ENCODE measurements around the gene LIPH.
A peak's percentile ranks its signal among the peaks of the same experiment; 100 is the strongest.

Gene LIPH

GRCh38 chr3:185537369-185537970, 14.9 kb downstream of the LIPH start:
- H3K27me3 ChIP-seq (replicated peaks; ENCODE audit: control insufficient read depth, insufficient read depth, low read length), result no peaks in the 10 kb centered on the region
- TF ChIP-seq, protein P1, sequence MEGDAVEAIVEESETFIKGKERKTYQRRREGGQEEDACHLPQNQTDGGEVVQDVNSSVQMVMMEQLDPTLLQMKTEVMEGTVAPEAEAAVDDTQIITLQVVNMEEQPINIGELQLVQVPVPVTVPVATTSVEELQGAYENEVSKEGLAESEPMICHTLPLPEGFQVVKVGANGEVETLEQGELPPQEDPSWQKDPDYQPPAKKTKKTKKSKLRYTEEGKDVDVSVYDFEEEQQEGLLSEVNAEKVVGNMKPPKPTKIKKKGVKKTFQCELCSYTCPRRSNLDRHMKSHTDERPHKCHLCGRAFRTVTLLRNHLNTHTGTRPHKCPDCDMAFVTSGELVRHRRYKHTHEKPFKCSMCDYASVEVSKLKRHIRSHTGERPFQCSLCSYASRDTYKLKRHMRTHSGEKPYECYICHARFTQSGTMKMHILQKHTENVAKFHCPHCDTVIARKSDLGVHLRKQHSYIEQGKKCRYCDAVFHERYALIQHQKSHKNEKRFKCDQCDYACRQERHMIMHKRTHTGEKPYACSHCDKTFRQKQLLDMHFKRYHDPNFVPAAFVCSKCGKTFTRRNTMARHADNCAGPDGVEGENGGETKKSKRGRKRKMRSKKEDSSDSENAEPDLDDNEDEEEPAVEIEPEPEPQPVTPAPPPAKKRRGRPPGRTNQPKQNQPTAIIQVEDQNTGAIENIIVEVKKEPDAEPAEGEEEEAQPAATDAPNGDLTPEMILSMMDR (IDR thresholded peaks at IDR 0.05; ENCODE audit: insufficient read depth, low read length, poor library complexity, severe bottlenecking), result no peak
- H3K36me3 ChIP-seq (ENCODE audit: control insufficient read depth, insufficient read depth, low read length), result no peaks in the 10 kb centered on the region
- peak; percentile 79 for DNase-seq (ENCODE audit: extremely low read depth, insufficient read length)
- H3K4me3 ChIP-seq (replicated peaks; ENCODE audit: low read depth, low read length), result no peak overlapping the region

DNA sequence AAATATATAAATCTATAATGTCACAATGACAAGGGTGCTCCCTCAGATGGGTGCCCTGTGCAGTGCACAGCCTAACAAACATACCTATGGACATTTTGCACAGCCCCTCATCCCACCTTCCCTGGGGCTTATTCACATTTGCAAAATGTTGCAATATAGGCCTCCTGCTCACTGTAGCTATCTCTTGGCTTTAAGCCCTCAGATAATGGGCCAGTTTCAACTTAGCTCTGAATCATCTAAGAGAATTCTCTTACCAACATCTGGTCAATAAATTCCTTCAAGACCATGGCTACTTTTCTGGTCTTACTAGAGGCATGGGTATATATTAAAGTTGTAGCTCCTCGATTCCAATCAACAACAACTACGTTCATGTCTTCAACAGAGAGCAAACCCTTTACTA, 17.9 kb downstream of the LIPH start:
- Histone ChIP-seq H3K36me3 (ENCODE audit: control insufficient read depth, insufficient read depth, low read length) (no peaks in the 10 kb centered on the region), H3K4me3 (replicated peaks; ENCODE audit: low read depth, low read length) (no peak overlapping the region), H3K27me3 (replicated peaks; ENCODE audit: control insufficient read depth, insufficient read depth, low read length) (no peaks in the 10 kb centered on the region)
- TF ChIP-seq, protein P1 (IDR thresholded peaks at IDR 0.05; ENCODE audit: insufficient read depth, low read length, poor library complexity, severe bottlenecking), result no peak
- no peak for DNase-seq (ENCODE audit: extremely low read depth, insufficient read length)

- no peaks in the 10 kb centered on the region for H3K36me3 ChIP-seq (ENCODE audit: control insufficient read depth, insufficient read depth, low read length)
- DNase-seq (ENCODE audit: extremely low read depth, insufficient read length), result no peak
- H3K27me3 ChIP-seq (replicated peaks; ENCODE audit: control insufficient read depth, insufficient read depth, low read length), result no peaks in the 10 kb centered on the region
- no peak overlapping the region for H3K4me3 ChIP-seq (replicated peaks; ENCODE audit: low read depth, low read length)
- TF ChIP-seq, protein P1 (IDR thresholded peaks at IDR 0.05; ENCODE audit: insufficient read depth, low read length, poor library complexity, severe bottlenecking), result no peak
Observed at GRCh38 chr3:185532901-185533300, 19.5 kb downstream of the LIPH start.

- TF ChIP-seq, protein P1 (IDR thresholded peaks at IDR 0.05; ENCODE audit: insufficient read depth, low read length, poor library complexity, severe bottlenecking), result no peak
- Histone ChIP-seq H3K36me3 (ENCODE audit: control insufficient read depth, insufficient read depth, low read length) (no peaks in the 10 kb centered on the region; the same call in 1 of the 2 replicates), H3K27me3 (replicated peaks; ENCODE audit: control insufficient read depth, insufficient read depth, low read length) (no peaks in the 10 kb centered on the region), H3K4me3 (replicated peaks; ENCODE audit: low read depth, low read length) (no peak overlapping the region)
- DNase-seq (ENCODE audit: extremely low read depth, insufficient read length), result no peak
Observed at GRCh38 chr3:185530856-185531255, 21.5 kb downstream of the LIPH start.

GRCh38 chr3:185528532-185528931, 23.9 kb downstream of the LIPH start:
- DNase-seq (ENCODE audit: extremely low read depth, insufficient read length), result no peak
- no peak overlapping the region for H3K4me3 ChIP-seq (replicated peaks; ENCODE audit: low read depth, low read length)
- no peaks in the 10 kb centered on the region for H3K27me3 ChIP-seq (replicated peaks; ENCODE audit: control insufficient read depth, insufficient read depth, low read length)
- TF ChIP-seq, protein P1 (IDR thresholded peaks at IDR 0.05; ENCODE audit: insufficient read depth, low read length, poor library complexity, severe bottlenecking), result no peak
- no peaks in the 10 kb centered on the region; the same call in 1 of the 2 replicates for H3K36me3 ChIP-seq (ENCODE audit: control insufficient read depth, insufficient read depth, low read length)

DNA sequence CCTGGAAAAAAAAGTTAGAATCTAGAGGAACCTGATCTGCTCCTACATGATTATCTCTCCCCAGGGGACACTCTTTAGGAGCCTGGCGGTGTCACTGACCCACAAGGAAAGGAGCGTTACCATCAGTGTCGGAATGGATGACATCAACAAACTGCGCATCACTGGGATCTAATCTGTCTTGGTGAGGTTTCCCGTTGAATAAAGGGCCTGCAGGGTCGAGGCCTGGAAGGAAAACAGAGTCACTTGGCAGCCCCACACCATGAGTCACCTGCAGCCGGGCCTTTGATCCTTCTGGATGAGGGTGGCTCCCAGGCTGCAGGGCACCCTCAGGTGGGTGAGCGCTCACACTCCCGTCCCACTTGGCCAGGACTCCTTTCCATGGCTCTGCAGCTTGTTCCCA, 25.0 kb downstream of the LIPH start:
- H3K4me3 ChIP-seq (replicated peaks; ENCODE audit: low read depth, low read length), result no peak overlapping the region
- no peak for DNase-seq (ENCODE audit: extremely low read depth, insufficient read length)
- H3K36me3 ChIP-seq (ENCODE audit: control insufficient read depth, insufficient read depth, low read length), result no peaks in the 10 kb centered on the region; the same call in 1 of the 2 replicates
- TF ChIP-seq, protein P1 (IDR thresholded peaks at IDR 0.05; ENCODE audit: insufficient read depth, low read length, poor library complexity, severe bottlenecking), result no peak
- no peaks in the 10 kb centered on the region for H3K27me3 ChIP-seq (replicated peaks; ENCODE audit: control insufficient read depth, insufficient read depth, low read length)

Data from GM06990 (cell line).